ENCODE measurements around the gene FLNA.
"Not testable (repeated sequence)": the region's sequence is repeated elsewhere in the genome, so short reads cannot be mapped to it uniquely, and the experiment has no call there.

FLNA gene

GRCh38 chrX:154401045-154401799 lies 26.8 kb upstream of the FLNA start:
- no peak for DNase-seq
- intact Hi-C loops (cut with DNase I) = no loop called here

- intact Hi-C loops (cut with DNase I); DNase-seq: not testable (repeated sequence)
Measured at GRCh38 chrX:154400369-154400817, 26.0 kb upstream of the FLNA start.

GRCh38 chrX:154399527-154400368 lies 25.3 kb upstream of the FLNA start:
- intact Hi-C loops (cut with DNase I) = no loop called here

GRCh38 chrX:154398668-154399526 lies 24.5 kb upstream of the FLNA start:
- peak; percentile 67 to 91 (median 81) for DNase-seq
- intact Hi-C loops (cut with DNase I) = no loop called here

More at GRCh38 chrX:154399527-154400368, 25.3 kb upstream of the FLNA start:
- DNase-seq = no peak

- intact Hi-C loops (cut with DNase I) = no loop called here
- peak; percentile 86 to 97 (median 93) for DNase-seq
Measured at GRCh38 chrX:154397888-154398667, 23.6 kb upstream of the FLNA start, which contains the start of gene RPL10. Gene RPL10, plus strand, starts transcription at chrX:154398377. Its CDS starts 143 bp downstream, at chrX:154398520.

GRCh38 chrX:154396973-154397887 lies 22.8 kb upstream of the FLNA start:
- intact Hi-C loops (cut with DNase I) = no loop called here
- peak in 39 of 42 donors; percentile 21 to 79 (median 59) for DNase-seq

- intact Hi-C loops (cut with DNase I); DNase-seq: not testable (repeated sequence)
Measured at GRCh38 chrX:154396363-154396762, 21.9 kb upstream of the FLNA start.

GRCh38 chrX:154389812-154390747 lies 15.6 kb upstream of the FLNA start:
- DNase-seq; intact Hi-C loops (cut with DNase I): not testable (repeated sequence)

GRCh38 chrX:154388649-154389048 lies 14.2 kb upstream of the FLNA start:
- intact Hi-C loops (cut with DNase I); DNase-seq: not testable (repeated sequence)

GRCh38 chrX:154388094-154388493 lies 13.7 kb upstream of the FLNA start:
- DNase-seq; intact Hi-C loops (cut with DNase I): not testable (repeated sequence)

- intact Hi-C loops (cut with DNase I) = no loop called here
Measured at GRCh38 chrX:154384284-154384892, 10.0 kb upstream of the FLNA start.

GRCh38 chrX:154383359-154384283 lies 9.2 kb upstream of the FLNA start:
- intact Hi-C loops (cut with DNase I) = no loop called here
- DNase-seq = no peak

More at GRCh38 chrX:154384284-154384892, 10.0 kb upstream of the FLNA start:
- DNase-seq = peak in 4 of 42 donors; percentile 21 to 54 (median 30)

- intact Hi-C loops (cut with DNase I) = no loop called here
- DNase-seq = no peak
Measured at GRCh38 chrX:154382483-154383069, 8.1 kb upstream of the FLNA start.

GRCh38 chrX:154381271-154381670 lies 6.8 kb upstream of the FLNA start:
- intact Hi-C loops (cut with DNase I) = no loop called here
- no peak for DNase-seq
